Right cardiac atrium (tissue), 5 donors: Measurements from ENCODE around the gene SPRED2. TPM values are rescaled to one million over a fixed set of nuclear protein-coding genes. Genes with fewer than 3 reads are reported as not detected.

Experiments used
- ATAC-seq, 2 donors: fragments of 200-7000 bp; cut with Tn5 transposase; one replicate each; pipeline versions ENCODE4 v1.8.0 to v1.9.1; 2020; ENCODE audit warnings: moderate library complexity in 2 of 2, mild to moderate bottlenecking in 1 of 2
- DNase-seq, 3 donors: peaks; one replicate each; pipeline ENCODE4 v3.0.0-alpha.2; 2020
- H3K27ac ChIP-seq: one replicate; pipeline ENCODE4 v1.5.1; 2013; ENCODE audit warnings: mild to moderate bottlenecking, low read length, control low read depth, moderate library complexity
- H3K27me3 ChIP-seq: one replicate; pipeline ENCODE4 v1.6.1; 2013; ENCODE audit not compliant: control insufficient read depth, insufficient read depth
- H3K4me1 ChIP-seq: one replicate; pipeline ENCODE4 v1.6.1; 2013; ENCODE audit warnings: low read length; ENCODE audit not compliant: control insufficient read depth, insufficient read depth
- H3K4me3 ChIP-seq: one replicate; pipeline ENCODE4 v1.5.1; 2013; ENCODE audit warnings: low read length, control low read depth
- H3K9me3 ChIP-seq: one replicate; pipeline ENCODE4 v1.6.1; 2013; ENCODE audit warnings: low read length; ENCODE audit not compliant: control insufficient read depth
- WGBS: extraction: QIAGEN DNeasy Blood & Tissue Kit; methylation state at CpG from one replicate; pipeline ENCODE4 v1.1.7; 2013; 5-methylcytosine and 5-hydroxymethylcytosine counted together
- intact Hi-C, 4 donors: fragments of 100-400 bp; cut with DNase I; formaldehyde crosslinking; loops; one replicate each; pipeline versions ENCODE4 v1.11.0 to v1.14.0; 2022 to 2023
- polyA plus RNA-seq: library from polyadenylated mRNA; stranded (reverse); fragments of 200-250 nt; gene quantifications from one replicate; pipeline ENCODE4 v1.2.3, GENCODE V29; 2013
- total RNA-seq, 4 donors: library from RNA; stranded (reverse); fragmentation: NEBNext Ultra II Directional; extraction: Animal tissue kit (Norgen Biotek cat#: 25700); gene quantifications; one replicate each; pipeline ENCODE4 v1.2.1, GENCODE V29; 2021
- donor health status: healthy with polysubstance abuse.
- donor health status: DM: no; HTN: yes; CAD: no.
- donor health status: DM: no; HTN: no; CAD: no.
- donor health status: DM: no; HTN: yes; CAD: no; lungs with severe emphysema.
- donor health status: DM: yes; HTN: yes; CAD: no.

The SPRED2 gene
- total and polyA plus RNA-seq, 5 donors, result 9.2 to 17.9 (median 15.3) TPM

GRCh38 chr2:65386344-65386743, 46.1 kb downstream of the SPRED2 start:
- ATAC-seq (no peak), DNase-seq (no peak)
- intact Hi-C loops, result no loop called here
- Histone ChIP-seq H3K4me1 (peaks cover 20% of the 10 kb centered on the region), H3K4me3 (no peak overlapping the region), H3K9me3 (no peaks in the 10 kb centered on the region), H3K27ac (no peak overlapping the region), H3K27me3 (no peaks in the 10 kb centered on the region)
- WGBS, result 89% methylated on average over 3 of the region's 3 CpGs

GRCh38 chr2:65383541-65384488, 48.6 kb downstream of the SPRED2 start:
- Histone ChIP-seq H3K9me3 (no peaks in the 10 kb centered on the region), H3K4me1 (peaks cover 18% of the 10 kb centered on the region), H3K27me3 (no peaks in the 10 kb centered on the region), H3K27ac (peak overlapping the region; percentile 69), H3K4me3 (no peak overlapping the region)
- DNase-seq, result no peak
- intact Hi-C loops, result no loop called here
- ATAC-seq, result peak; percentile 25 to 45
- WGBS, result 37% methylated on average over 17 of the region's 17 CpGs

GRCh38 chr2:65382776-65383357, 49.5 kb downstream of the SPRED2 start:
- peak; percentile 76 to 83 for ATAC-seq
- DNase-seq, result peak; percentile 85 to 89 (median 88)
- intact Hi-C loops, result no loop called here
- Histone ChIP-seq H3K4me1 (peaks cover 17% of the 10 kb centered on the region), H3K4me3 (no peak overlapping the region), H3K27me3 (no peaks in the 10 kb centered on the region), H3K9me3 (no peaks in the 10 kb centered on the region), H3K27ac (peak overlapping the region; percentile 32)
- WGBS, result 11% methylated on average over 20 of the region's 20 CpGs

GRCh38 chr2:65382323-65382722, 50.1 kb downstream of the SPRED2 start:
- Histone ChIP-seq H3K9me3 (no peaks in the 10 kb centered on the region), H3K4me3 (no peak overlapping the region), H3K27me3 (no peaks in the 10 kb centered on the region), H3K4me1 (peaks cover 20% of the 10 kb centered on the region), H3K27ac (no peak overlapping the region)
- 36% methylated on average over 1 of the region's 1 CpG for WGBS
- no peak for DNase-seq
- intact Hi-C loops, result no loop called here
- no peak for ATAC-seq

GRCh38 chr2:65381607-65382051, 50.8 kb downstream of the SPRED2 start:
- intact Hi-C loops, result no loop called here
- Histone ChIP-seq H3K4me3 (no peak overlapping the region), H3K4me1 (peaks cover 21% of the 10 kb centered on the region), H3K27ac (no peak overlapping the region), H3K27me3 (no peaks in the 10 kb centered on the region), H3K9me3 (no peaks in the 10 kb centered on the region)
- DNase-seq (no peak), ATAC-seq (no peak)
- 84% methylated on average over 5 of the region's 5 CpGs for WGBS

GRCh38 chr2:65380255-65380654, 52.1 kb downstream of the SPRED2 start:
- intact Hi-C loops, result no loop called here
- no peak overlapping the region for H3K4me3 ChIP-seq
- H3K27ac ChIP-seq, result no peak overlapping the region
- H3K9me3 ChIP-seq, result no peaks in the 10 kb centered on the region
- no peak for ATAC-seq
- H3K4me1 ChIP-seq, result peaks cover 21% of the 10 kb centered on the region
- H3K27me3 ChIP-seq, result no peaks in the 10 kb centered on the region
- DNase-seq, result no peak
- WGBS, result 74% methylated on average over 5 of the region's 5 CpGs

- no peak overlapping the region for H3K27ac ChIP-seq
- ATAC-seq (no peak), DNase-seq (no peak)
- WGBS, result 88% methylated on average over 3 of the region's 3 CpGs
- intact Hi-C loops, result loop anchor here in 1 of 4 donors (10.0 kb wide), 1 partner anchor 55 kb away; the partner anchor contains the start of gene SPRED2
- no peak overlapping the region for H3K4me3 ChIP-seq
- H3K9me3 ChIP-seq, result no peaks in the 10 kb centered on the region
- peaks cover 21% of the 10 kb centered on the region for H3K4me1 ChIP-seq
- no peaks in the 10 kb centered on the region for H3K27me3 ChIP-seq
Observed at GRCh38 chr2:65379721-65380171, 52.7 kb downstream of the SPRED2 start.

GRCh38 chr2:65379223-65379622, 53.2 kb downstream of the SPRED2 start:
- Histone ChIP-seq H3K9me3 (no peaks in the 10 kb centered on the region), H3K4me3 (no peak overlapping the region), H3K27me3 (no peaks in the 10 kb centered on the region), H3K4me1 (peaks cover 18% of the 10 kb centered on the region), H3K27ac (no peak overlapping the region)
- DNase-seq, result no peak
- ATAC-seq, result no peak
- intact Hi-C loops, result loop anchor here in 1 of 4 donors (10.0 kb wide), 1 partner anchor 56 kb away; the partner anchor contains the start of gene SPRED2
- 86% methylated on average over 2 of the region's 2 CpGs for WGBS

- DNase-seq (no peak), ATAC-seq (no peak)
- Histone ChIP-seq H3K27me3 (no peaks in the 10 kb centered on the region), H3K4me3 (no peak overlapping the region), H3K4me1 (peaks cover 11% of the 10 kb centered on the region), H3K9me3 (no peaks in the 10 kb centered on the region), H3K27ac (no peak overlapping the region)
- 87% methylated on average over 4 of the region's 4 CpGs for WGBS
- intact Hi-C loops, result loop anchor here in 1 of 4 donors (10.0 kb wide), 1 partner anchor 57 kb away; the partner anchor contains the start of gene SPRED2
Observed at GRCh38 chr2:65378290-65378689, 54.1 kb downstream of the SPRED2 start.

- 61% methylated on average over 5 of the region's 5 CpGs for WGBS
- no peak for DNase-seq
- no peaks in the 10 kb centered on the region for H3K9me3 ChIP-seq
- H3K4me3 ChIP-seq, result no peak overlapping the region
- intact Hi-C loops, result loop anchor here in 1 of 4 donors (10.0 kb wide), 1 partner anchor 57 kb away; the partner anchor contains the start of gene SPRED2
- H3K27me3 ChIP-seq, result no peaks in the 10 kb centered on the region
- no peak overlapping the region for H3K27ac ChIP-seq
- H3K4me1 ChIP-seq, result peaks cover 10% of the 10 kb centered on the region
- ATAC-seq, result peak in 1 of 2 donors; percentile 65
Observed at GRCh38 chr2:65377556-65378192, 54.7 kb downstream of the SPRED2 start.
